CD4-positive, alpha-beta memory T cell (primary cell): ENCODE measurements around the gene CD47. TPM values are rescaled to one million over a fixed set of nuclear protein-coding genes. Genes with fewer than 3 reads are reported as not detected.

Experiments used
- CTCF ChIA-PET: fragments of 350-600 bp; sonication (Branson Sonifier 250); formaldehyde crosslinking; loops from one replicate; lab custom pipeline; 2021; ENCODE audit warnings: inconsistent platforms; ENCODE audit not compliant: partially characterized antibody; lab: Charles Lee
- POLR2A ChIA-PET: fragments of 350-600 bp; sonication (Branson Sonifier 250); formaldehyde crosslinking; loops from one replicate; lab custom pipeline; 2021; ENCODE audit not compliant: partially characterized antibody; lab: Charles Lee
- DNase-seq, 5 donors: peaks; one replicate each; pipeline versions ENCODE4 v3.0.0 to v3.0.0-alpha.2; 2020 to 2022; ENCODE audit warnings: mixed read lengths in 1 of 5
- H3K27ac ChIP-seq: one replicate; pipeline ENCODE4 v1.7.0; 2013; ENCODE audit warnings: low read depth, low read length
- H3K27me3 ChIP-seq: 2 replicates; pipeline ENCODE4 v1.7.0; 2013; ENCODE audit warnings: mild to moderate bottlenecking, low read length, moderate library complexity; ENCODE audit not compliant: insufficient read depth
- H3K36me3 ChIP-seq: 2 replicates; pipeline ENCODE4 v1.7.0; 2013; ENCODE audit warnings: mild to moderate bottlenecking, low read length, moderate library complexity; ENCODE audit not compliant: insufficient read depth
- H3K4me1 ChIP-seq: 2 replicates; pipeline ENCODE4 v1.7.0; 2013; ENCODE audit warnings: mild to moderate bottlenecking, low read length, moderate library complexity; ENCODE audit not compliant: insufficient read depth
- H3K4me3 ChIP-seq, 2 donors: one replicate each; pipeline ENCODE4 v1.7.0; 2013; ENCODE audit warnings: low read length in 2 of 2, mild to moderate bottlenecking in 1 of 2
- H3K9me3 ChIP-seq, 2 donors: one replicate each; pipeline ENCODE4 v1.7.0; 2013; ENCODE audit warnings: low read length in 2 of 2, control low read depth in 1 of 2; ENCODE audit not compliant: control insufficient read depth in 1 of 2
- H3K27ac Mint-ChIP-seq, 7 donors: one replicate each; pipeline ENCODE4 v1.8.0; 2020 to 2021; ENCODE audit warnings: mixed read lengths in 7 of 7, mild to moderate bottlenecking in 6 of 7, inconsistent platforms in 3 of 7, moderate library complexity in 3 of 7
- H3K27me3 Mint-ChIP-seq, 2 donors: one replicate each; pipeline ENCODE4 v1.8.0; 2020 to 2021; ENCODE audit warnings: mixed read lengths in 2 of 2
- H3K36me3 Mint-ChIP-seq, 2 donors: one replicate each; pipeline ENCODE4 v1.8.0; 2020 to 2021; ENCODE audit warnings: mixed read lengths in 2 of 2, inconsistent platforms in 1 of 2, mild to moderate bottlenecking in 1 of 2
- H3K4me1 Mint-ChIP-seq, 4 donors: one replicate each; pipeline ENCODE4 v1.8.0; 2020 to 2021; ENCODE audit warnings: mixed read lengths in 4 of 4, mild to moderate bottlenecking in 1 of 4
- H3K4me3 Mint-ChIP-seq, 8 donors: one replicate each; pipeline ENCODE4 v1.8.0; 2020 to 2021; ENCODE audit warnings: mixed read lengths in 8 of 8, mild to moderate bottlenecking in 7 of 8, moderate library complexity in 6 of 8, inconsistent platforms in 3 of 8
- H3K9me3 Mint-ChIP-seq, 8 donors: one replicate each; pipeline ENCODE4 v1.8.0; 2020 to 2021; ENCODE audit warnings: mixed read lengths in 8 of 8, mild to moderate bottlenecking in 5 of 8, inconsistent platforms in 3 of 8, moderate library complexity in 1 of 8
- intact Hi-C: fragments of 100-400 bp; cut with micrococcal nuclease; formaldehyde crosslinking; loops from one replicate; pipeline ENCODE4 v1.15.1; 2023
- polyA plus RNA-seq, 2 donors: library from polyadenylated mRNA; unstranded; fragments of 300-500 nt; fragmentation: Illumina TruSeq; gene quantifications; one replicate each; pipeline ENCODE4 v1.2.3, GENCODE V29; 2021
- total RNA-seq, 2 experiments: library from RNA; stranded (reverse); gene quantifications; one replicate each; pipeline ENCODE4 v1.2.3, GENCODE V29; 2021

Gene CD47
- total and polyA plus RNA-seq, 4 experiments from 2014 or later, result 224 to 288 (median 253) TPM

- Histone ChIP-seq H3K27me3 (no peaks in the 10 kb centered on the region), H3K4me3 (no peak overlapping the region), H3K9me3 (no peaks in the 10 kb centered on the region), H3K27ac (no peak overlapping the region), H3K36me3 (no peaks in the 10 kb centered on the region), H3K4me1 (no peaks in the 10 kb centered on the region)
- Mint-ChIP-seq H3K27ac (no peak overlapping the region), H3K36me3 (peaks cover 0 to 5% of the 10 kb centered on the region in 2 donors), H3K4me3 (no peak overlapping the region), H3K4me1 (peaks cover 0 to 10% (median under 1%) of the 10 kb centered on the region in 4 donors), H3K9me3 (peaks cover 0 to 4% (median 0%) of the 10 kb centered on the region in 8 donors), H3K27me3 (no peaks in the 10 kb centered on the region)
- intact Hi-C loops, result no loop called here
- ChIA-PET POLR2A (no interaction called here), CTCF (interaction anchor here (1.0 kb wide), 2 partner anchors 10 to 68 kb away, joined by 3 to 4 read pairs; no protein-coding TSS in a partner anchor)
- DNase-seq, result no peak
These were observed 95.7 kb downstream of the CD47 start for GRCh38 chr3:107994956-107995715.

GRCh38 chr3:107994181-107994580 lies 96.7 kb downstream of the CD47 start:
- H3K27ac Mint-ChIP-seq, result peak overlapping the region in 1 of 7 donors; percentile 14
- peaks cover 3 to 18% (median 7%) of the 10 kb centered on the region in 4 donors for H3K4me1 Mint-ChIP-seq
- Histone ChIP-seq H3K4me1 (peaks cover 3% of the 10 kb centered on the region), H3K27ac (no peak overlapping the region), H3K27me3 (no peaks in the 10 kb centered on the region), H3K9me3 (no peaks in the 10 kb centered on the region), H3K4me3 (no peak overlapping the region), H3K36me3 (no peaks in the 10 kb centered on the region)
- peaks cover 0 to 5% of the 10 kb centered on the region in 2 donors for H3K36me3 Mint-ChIP-seq
- ChIA-PET POLR2A (interaction anchor here (1.0 kb wide), 1 partner anchor 15 kb away, joined by 3 read pairs; no protein-coding TSS in a partner anchor), CTCF (interaction anchor here (1.0 kb wide), 2 partner anchors 9 to 67 kb away, joined by 3 to 6 read pairs; no protein-coding TSS in a partner anchor)
- H3K4me3 Mint-ChIP-seq, result no peak overlapping the region
- no peak for DNase-seq
- H3K27me3 Mint-ChIP-seq, result no peaks in the 10 kb centered on the region
- peaks cover 0 to 4% (median 0%) of the 10 kb centered on the region in 8 donors for H3K9me3 Mint-ChIP-seq
- intact Hi-C loops, result no loop called here

GRCh38 chr3:107993771-107994170 lies 97.1 kb downstream of the CD47 start:
- peaks cover 0 to 5% of the 10 kb centered on the region in 2 donors for H3K36me3 Mint-ChIP-seq
- peak overlapping the region in 2 of 7 donors; percentile 0 to 14 for H3K27ac Mint-ChIP-seq
- no peak overlapping the region for H3K4me3 ChIP-seq
- POLR2A ChIA-PET, result interaction anchor here (1.0 kb wide), 1 partner anchor 15 kb away, joined by 3 read pairs; no protein-coding TSS in a partner anchor
- no peaks in the 10 kb centered on the region for H3K27me3 Mint-ChIP-seq
- H3K4me3 Mint-ChIP-seq, result no peak overlapping the region
- intact Hi-C loops, result no loop called here
- no peaks in the 10 kb centered on the region for H3K9me3 ChIP-seq
- no peaks in the 10 kb centered on the region for H3K27me3 ChIP-seq
- H3K4me1 Mint-ChIP-seq, result peaks cover 7 to 22% (median 11%) of the 10 kb centered on the region in 4 donors
- no peaks in the 10 kb centered on the region for H3K36me3 ChIP-seq
- peaks cover 7% of the 10 kb centered on the region for H3K4me1 ChIP-seq
- H3K9me3 Mint-ChIP-seq, result peaks cover 0 to 4% (median 0%) of the 10 kb centered on the region in 8 donors
- no peak for DNase-seq
- CTCF ChIA-PET, result interaction anchor here (1.0 kb wide), 2 partner anchors 8 to 67 kb away, joined by 3 to 6 read pairs; no protein-coding TSS in a partner anchor
- no peak overlapping the region for H3K27ac ChIP-seq

Other genes with a start within 250 kb of the CD47 start
- gene IFT57, start 131.4 kb upstream of the CD47 start, total RNA-seq, result 10 to 100 TPM; 24.1 to 26.1 TPM
- 10 to 100 TPM; 50.9 to 55.2 TPM for gene IFT57, start 131.4 kb upstream of the CD47 start, polyA plus RNA-seq
- under 1 TPM; 0.52 to 0.58 TPM for gene HHLA2, start 205.5 kb upstream of the CD47 start, total RNA-seq
- not detected for gene HHLA2, start 205.5 kb upstream of the CD47 start, polyA plus RNA-seq